HCT116 (cell line): ENCODE results near the gene SND1.
A peak's percentile ranks its signal among the peaks of the same experiment; 100 is the strongest.

Experiments
- ATF3 ChIP-seq: IDR thresholded peaks from 2 replicates; pipeline ENCODE4 v1.6.1; 2012
- CEBPB ChIP-seq: IDR thresholded peaks from 2 replicates; pipeline ENCODE4 v1.6.1; 2012; ENCODE audit warnings: low read depth
- EGR1 ChIP-seq: IDR thresholded peaks from 2 replicates; pipeline ENCODE4 v1.6.1; 2012; ENCODE audit warnings: low read depth
- EZH2 ChIP-seq: fragments of 200-600 bp; sonication (generic); IDR thresholded peaks from 2 replicates; pipeline ENCODE4 v1.6.1; 2017; ENCODE audit warnings: antibody characterized with exemption, mixed run types
- EZH2phosphoT487 ChIP-seq: fragments of 200-600 bp; IDR thresholded peaks from 2 replicates; pipeline ENCODE4 v1.6.1; 2018; ENCODE audit warnings: antibody characterized with exemption, borderline replicate concordance
- FOSL1 ChIP-seq: IDR thresholded peaks from 2 replicates; pipeline ENCODE4 v1.6.1; 2012; ENCODE audit warnings: low read depth
- POLR2A ChIP-seq: IDR thresholded peaks from 2 replicates; pipeline ENCODE4 v1.7.0; 2011; ENCODE audit warnings: borderline replicate concordance; ENCODE audit not compliant: insufficient read depth, insufficient read length; ENCODE audit errors: extremely low read depth
- POLR2AphosphoS5 ChIP-seq: IDR thresholded peaks from 2 replicates; pipeline ENCODE4 v1.6.1; 2011; ENCODE audit warnings: mild to moderate bottlenecking, low read depth, low read length, moderate library complexity
- SIN3A ChIP-seq: IDR thresholded peaks from 2 replicates; pipeline ENCODE4 v1.6.1; 2012; ENCODE audit warnings: low read depth
- SP1 ChIP-seq: IDR thresholded peaks from 2 replicates; pipeline ENCODE4 v1.6.1; 2012; ENCODE audit warnings: low read depth
- SRF ChIP-seq: IDR thresholded peaks from 2 replicates; pipeline ENCODE4 v1.6.1; 2012; ENCODE audit warnings: low read depth
- TF ChIP-seq, protein P1 (sequence below), 3 experiments: fragments of 200-600 bp in 1 of 3; sonication (generic) in 1 of 3; IDR thresholded peaks in 2 of 3; conservative IDR thresholded peaks in 1 of 3; 2 replicates each; pipeline ENCODE4 v1.5.1; 2012 to 2017; ENCODE audit warnings: low read depth in 2 of 3, low read length in 2 of 3, antibody characterized with exemption in 1 of 3, borderline replicate concordance in 1 of 3, control low read depth in 1 of 3, mild to moderate bottlenecking in 1 of 3, mixed read lengths in 1 of 3, mixed run types in 1 of 3, moderate library complexity in 1 of 3; ENCODE audit not compliant: insufficient read depth in 1 of 3
- TF ChIP-seq, protein P2 (sequence below): IDR thresholded peaks from 2 replicates; pipeline ENCODE4 v1.6.1; 2012; ENCODE audit warnings: low read depth

DNA sequence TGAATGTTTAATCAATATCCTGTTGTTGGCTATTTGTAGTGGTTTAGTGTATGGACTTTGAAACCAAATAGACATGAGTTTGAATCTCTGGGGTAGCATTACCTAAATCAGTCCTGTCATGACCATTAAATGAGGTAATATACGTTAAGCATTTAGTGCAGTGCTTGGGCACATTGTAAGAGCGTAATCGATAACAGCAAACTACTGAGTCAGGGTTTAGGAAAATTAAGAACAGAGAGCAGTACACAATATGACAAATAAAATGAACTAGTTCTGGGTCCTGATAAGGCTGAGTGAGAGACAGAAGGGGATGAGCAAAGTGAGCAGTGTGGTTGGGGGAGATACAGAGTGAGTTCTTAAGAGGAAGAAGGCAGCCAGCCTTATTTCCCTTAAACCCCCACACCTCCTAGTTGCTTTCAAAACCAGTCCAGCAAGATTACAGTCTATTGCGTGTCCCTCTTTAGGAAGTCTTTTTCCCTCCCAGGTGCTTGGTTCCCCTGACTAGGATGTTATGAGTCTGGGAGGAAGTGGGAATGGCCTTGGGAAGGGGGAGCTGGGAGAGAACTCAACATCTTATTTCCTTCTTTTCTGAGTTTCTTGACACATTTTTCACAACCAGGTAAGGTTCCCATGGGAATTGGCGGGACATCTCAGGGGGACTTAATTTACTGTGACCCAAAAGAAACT, 171.0 kb downstream of the SND1 start:
- TF ChIP-seq, protein P1, sequence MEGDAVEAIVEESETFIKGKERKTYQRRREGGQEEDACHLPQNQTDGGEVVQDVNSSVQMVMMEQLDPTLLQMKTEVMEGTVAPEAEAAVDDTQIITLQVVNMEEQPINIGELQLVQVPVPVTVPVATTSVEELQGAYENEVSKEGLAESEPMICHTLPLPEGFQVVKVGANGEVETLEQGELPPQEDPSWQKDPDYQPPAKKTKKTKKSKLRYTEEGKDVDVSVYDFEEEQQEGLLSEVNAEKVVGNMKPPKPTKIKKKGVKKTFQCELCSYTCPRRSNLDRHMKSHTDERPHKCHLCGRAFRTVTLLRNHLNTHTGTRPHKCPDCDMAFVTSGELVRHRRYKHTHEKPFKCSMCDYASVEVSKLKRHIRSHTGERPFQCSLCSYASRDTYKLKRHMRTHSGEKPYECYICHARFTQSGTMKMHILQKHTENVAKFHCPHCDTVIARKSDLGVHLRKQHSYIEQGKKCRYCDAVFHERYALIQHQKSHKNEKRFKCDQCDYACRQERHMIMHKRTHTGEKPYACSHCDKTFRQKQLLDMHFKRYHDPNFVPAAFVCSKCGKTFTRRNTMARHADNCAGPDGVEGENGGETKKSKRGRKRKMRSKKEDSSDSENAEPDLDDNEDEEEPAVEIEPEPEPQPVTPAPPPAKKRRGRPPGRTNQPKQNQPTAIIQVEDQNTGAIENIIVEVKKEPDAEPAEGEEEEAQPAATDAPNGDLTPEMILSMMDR (IDR thresholded peaks at IDR 0.05 in 2 of 3, conservative IDR thresholded peaks at IDR 0.05 in 1 of 3; ENCODE audit: borderline replicate concordance in 1 of 3, insufficient read depth in 1 of 3, low read depth in 2 of 3, low read length in 2 of 3): no peak
- TF ChIP-seq EZH2phosphoT487 (no peak), ATF3 (no peak), POLR2AphosphoS5 (no peak), EGR1 (no peak), POLR2A (no peak), CEBPB (peak; percentile 64), SP1 (no peak; the same call in 1 of the 2 replicates), FOSL1 (no peak), SRF (no peak), EZH2 (no peak), SIN3A (no peak)
- TF ChIP-seq, protein P2, sequence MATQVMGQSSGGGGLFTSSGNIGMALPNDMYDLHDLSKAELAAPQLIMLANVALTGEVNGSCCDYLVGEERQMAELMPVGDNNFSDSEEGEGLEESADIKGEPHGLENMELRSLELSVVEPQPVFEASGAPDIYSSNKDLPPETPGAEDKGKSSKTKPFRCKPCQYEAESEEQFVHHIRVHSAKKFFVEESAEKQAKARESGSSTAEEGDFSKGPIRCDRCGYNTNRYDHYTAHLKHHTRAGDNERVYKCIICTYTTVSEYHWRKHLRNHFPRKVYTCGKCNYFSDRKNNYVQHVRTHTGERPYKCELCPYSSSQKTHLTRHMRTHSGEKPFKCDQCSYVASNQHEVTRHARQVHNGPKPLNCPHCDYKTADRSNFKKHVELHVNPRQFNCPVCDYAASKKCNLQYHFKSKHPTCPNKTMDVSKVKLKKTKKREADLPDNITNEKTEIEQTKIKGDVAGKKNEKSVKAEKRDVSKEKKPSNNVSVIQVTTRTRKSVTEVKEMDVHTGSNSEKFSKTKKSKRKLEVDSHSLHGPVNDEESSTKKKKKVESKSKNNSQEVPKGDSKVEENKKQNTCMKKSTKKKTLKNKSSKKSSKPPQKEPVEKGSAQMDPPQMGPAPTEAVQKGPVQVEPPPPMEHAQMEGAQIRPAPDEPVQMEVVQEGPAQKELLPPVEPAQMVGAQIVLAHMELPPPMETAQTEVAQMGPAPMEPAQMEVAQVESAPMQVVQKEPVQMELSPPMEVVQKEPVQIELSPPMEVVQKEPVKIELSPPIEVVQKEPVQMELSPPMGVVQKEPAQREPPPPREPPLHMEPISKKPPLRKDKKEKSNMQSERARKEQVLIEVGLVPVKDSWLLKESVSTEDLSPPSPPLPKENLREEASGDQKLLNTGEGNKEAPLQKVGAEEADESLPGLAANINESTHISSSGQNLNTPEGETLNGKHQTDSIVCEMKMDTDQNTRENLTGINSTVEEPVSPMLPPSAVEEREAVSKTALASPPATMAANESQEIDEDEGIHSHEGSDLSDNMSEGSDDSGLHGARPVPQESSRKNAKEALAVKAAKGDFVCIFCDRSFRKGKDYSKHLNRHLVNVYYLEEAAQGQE: no peak
